Vagina (tissue), 2 donors: ENCODE results near the gene DRAM1. TPM values are rescaled to one million over a fixed set of nuclear protein-coding genes. Genes with fewer than 3 reads are reported as not detected.
"Not testable (repeated sequence)": the region's sequence is repeated elsewhere in the genome, so short reads cannot be mapped to it uniquely, and the experiment has no call there.

Experiments
- DNase-seq, 2 donors: peaks; one replicate each; pipeline ENCODE4 v3.0.0-alpha.2; 2017; ENCODE audit errors: extremely low spot score in 2 of 2
- H3K27ac ChIP-seq: fragments of 200-600 bp; sonication (generic); one replicate; pipeline ENCODE4 v1.5.1; 2019
- H3K27me3 ChIP-seq: fragments of 200-600 bp; sonication (generic); one replicate; pipeline ENCODE4 v1.5.1; 2019
- H3K36me3 ChIP-seq, 2 donors: fragments of 200-600 bp; sonication (generic); one replicate each; pipeline ENCODE4 v1.5.1; 2017 to 2019
- H3K4me1 ChIP-seq: fragments of 200-600 bp; sonication (generic); one replicate; pipeline ENCODE4 v1.5.1; 2019
- H3K4me3 ChIP-seq, 2 donors: fragments of 200-600 bp; sonication (generic); 1 replicate in 1 of 2; 2 replicates in 1 of 2; pipeline ENCODE4 v1.5.1; 2016 to 2019
- H3K9me3 ChIP-seq: fragments of 200-600 bp; sonication (generic); one replicate; pipeline ENCODE4 v1.5.1; 2019
- POLR2A ChIP-seq, 2 donors: fragments of 450-650 bp; IDR thresholded peaks; one replicate each; pipeline ENCODE4 v1.6.1; 2017; ENCODE audit warnings: antibody characterized with exemption in 2 of 2, mild to moderate bottlenecking in 2 of 2, moderate library complexity in 2 of 2
- POLR2AphosphoS5 ChIP-seq, 2 donors: sonication (generic); formaldehyde crosslinking; IDR thresholded peaks; one replicate each; pipeline ENCODE4 v1.9.0; 2017; ENCODE audit warnings: antibody characterized with exemption in 2 of 2, mild to moderate bottlenecking in 2 of 2, low read depth in 1 of 2; ENCODE audit not compliant: insufficient read depth in 1 of 2
- intact Hi-C: fragments of 100-400 bp; cut with DNase I; formaldehyde crosslinking; loops from one replicate; pipeline ENCODE4 v1.15.1; 2023
- total RNA-seq: library from RNA; depleted of rRNA; stranded (reverse); fragments of >200 nt; gene quantifications from one replicate; pipeline ENCODE4 v1.2.3, GENCODE V29; 2016
- TF ChIP-seq, protein P1 (sequence below), 3 experiments: fragments of 450-650 bp in 2 of 3; fragments of 200-600 bp in 1 of 3; sonication (generic) in 1 of 3; IDR thresholded peaks; one replicate each; pipeline ENCODE4 v1.5.1; 2017 to 2019; ENCODE audit warnings: antibody characterized with exemption in 3 of 3, mild to moderate bottlenecking in 2 of 3, moderate library complexity in 2 of 3

The DRAM1 gene
- total RNA-seq, 1 donor from 2014 or later = 18.9 TPM

DNA sequence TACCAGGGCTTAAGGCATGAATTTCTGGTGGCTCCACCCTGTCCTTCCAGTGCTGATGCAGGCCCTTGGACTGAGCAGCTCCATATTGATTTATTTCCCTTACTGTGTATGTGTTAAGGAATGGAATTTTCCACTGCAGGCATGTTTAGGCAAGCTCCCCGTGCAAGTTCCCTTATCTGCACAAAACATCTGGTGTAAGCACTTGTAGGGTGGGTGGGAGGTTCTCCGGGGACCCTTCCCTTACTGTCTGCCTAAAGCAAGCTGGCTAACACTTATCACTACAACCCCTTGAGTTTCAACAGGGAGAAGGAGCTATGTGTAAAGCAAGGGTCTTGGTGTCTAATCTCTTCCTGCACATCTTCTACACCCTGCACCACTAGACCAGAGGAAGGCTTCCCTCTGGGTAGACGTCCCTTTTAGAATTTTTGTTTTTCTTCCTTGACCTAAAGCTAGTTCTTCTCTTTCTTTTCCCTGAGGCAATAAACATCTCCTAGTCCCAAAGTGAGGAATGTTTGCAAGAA, 22.0 kb upstream of the DRAM1 start:
- intact Hi-C loops = no loop called here
- Histone ChIP-seq H3K9me3 (no peaks in the 10 kb centered on the region), H3K27ac (peak overlapping the region; percentile 24), H3K36me3 (no peaks in the 10 kb centered on the region), H3K4me3 (no peak overlapping the region), H3K27me3 (no peaks in the 10 kb centered on the region), H3K4me1 (peaks cover 20% of the 10 kb centered on the region)
- no peak for TF ChIP-seq POLR2A (IDR thresholded peaks at IDR 0.05)
- TF ChIP-seq, protein P1, sequence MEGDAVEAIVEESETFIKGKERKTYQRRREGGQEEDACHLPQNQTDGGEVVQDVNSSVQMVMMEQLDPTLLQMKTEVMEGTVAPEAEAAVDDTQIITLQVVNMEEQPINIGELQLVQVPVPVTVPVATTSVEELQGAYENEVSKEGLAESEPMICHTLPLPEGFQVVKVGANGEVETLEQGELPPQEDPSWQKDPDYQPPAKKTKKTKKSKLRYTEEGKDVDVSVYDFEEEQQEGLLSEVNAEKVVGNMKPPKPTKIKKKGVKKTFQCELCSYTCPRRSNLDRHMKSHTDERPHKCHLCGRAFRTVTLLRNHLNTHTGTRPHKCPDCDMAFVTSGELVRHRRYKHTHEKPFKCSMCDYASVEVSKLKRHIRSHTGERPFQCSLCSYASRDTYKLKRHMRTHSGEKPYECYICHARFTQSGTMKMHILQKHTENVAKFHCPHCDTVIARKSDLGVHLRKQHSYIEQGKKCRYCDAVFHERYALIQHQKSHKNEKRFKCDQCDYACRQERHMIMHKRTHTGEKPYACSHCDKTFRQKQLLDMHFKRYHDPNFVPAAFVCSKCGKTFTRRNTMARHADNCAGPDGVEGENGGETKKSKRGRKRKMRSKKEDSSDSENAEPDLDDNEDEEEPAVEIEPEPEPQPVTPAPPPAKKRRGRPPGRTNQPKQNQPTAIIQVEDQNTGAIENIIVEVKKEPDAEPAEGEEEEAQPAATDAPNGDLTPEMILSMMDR (IDR thresholded peaks at IDR 0.05) = no peak
- no peak for TF ChIP-seq POLR2AphosphoS5 (IDR thresholded peaks at IDR 0.05; ENCODE audit: insufficient read depth in 1 of 2, low read depth in 1 of 2)
- DNase-seq = no peak

DNA sequence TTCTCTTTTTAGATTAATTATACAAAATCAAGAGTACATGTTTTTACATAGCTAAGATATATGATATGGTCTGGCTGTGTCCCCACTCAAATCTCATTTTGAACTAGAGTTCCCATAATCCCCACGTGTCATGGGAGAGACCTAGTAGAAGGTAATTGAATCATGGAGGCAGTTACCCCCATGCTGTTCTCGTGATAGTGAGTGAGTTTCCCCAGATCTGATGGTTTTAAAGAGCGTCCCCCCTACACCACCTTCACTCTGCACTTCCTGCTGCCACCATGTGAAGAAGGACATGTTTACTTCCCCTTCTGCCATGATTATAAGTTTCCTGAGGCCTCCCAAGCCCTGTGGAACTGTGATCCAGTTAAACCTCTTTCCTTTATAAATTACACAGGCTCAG, 21.4 kb upstream of the DRAM1 start:
- no peak for TF ChIP-seq POLR2A (IDR thresholded peaks at IDR 0.05)
- no peak for TF ChIP-seq POLR2AphosphoS5 (IDR thresholded peaks at IDR 0.05; ENCODE audit: insufficient read depth in 1 of 2, low read depth in 1 of 2)
- TF ChIP-seq, protein P1 (IDR thresholded peaks at IDR 0.05) = no peak
- Histone ChIP-seq H3K36me3 (no peaks in the 10 kb centered on the region), H3K9me3 (no peaks in the 10 kb centered on the region), H3K27ac (peak overlapping the region; percentile 24), H3K4me3 (no peak overlapping the region), H3K4me1 (peaks cover 20% of the 10 kb centered on the region), H3K27me3 (no peaks in the 10 kb centered on the region)
- DNase-seq = no peak
- intact Hi-C loops = no loop called here

DNA sequence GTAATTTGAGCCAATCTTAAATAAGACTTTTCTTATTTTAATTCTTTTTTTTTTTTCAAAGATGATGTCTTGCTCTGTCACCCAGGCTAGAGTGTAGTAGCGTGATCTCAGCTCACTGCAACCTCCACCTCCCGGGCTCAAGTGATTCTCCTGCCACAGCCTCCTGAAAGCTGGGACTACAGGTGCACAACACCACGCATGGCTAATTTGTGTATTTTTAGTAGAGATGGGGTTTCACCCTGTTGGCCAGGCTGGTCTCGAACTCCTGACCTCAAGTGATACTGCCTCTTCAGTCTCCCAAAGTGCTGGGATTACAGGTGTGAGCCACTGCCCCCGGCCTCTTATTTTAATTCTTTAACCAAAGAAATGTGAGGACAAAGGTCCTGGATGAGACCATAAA, 20.8 kb upstream of the DRAM1 start:
- H3K9me3 ChIP-seq, H3K27me3 ChIP-seq, DNase-seq, intact Hi-C loops, H3K27ac ChIP-seq, H3K36me3 ChIP-seq, H3K4me3 ChIP-seq: not testable (repeated sequence)
- H3K4me1 ChIP-seq = peaks cover 20% of the 10 kb centered on the region

DNA sequence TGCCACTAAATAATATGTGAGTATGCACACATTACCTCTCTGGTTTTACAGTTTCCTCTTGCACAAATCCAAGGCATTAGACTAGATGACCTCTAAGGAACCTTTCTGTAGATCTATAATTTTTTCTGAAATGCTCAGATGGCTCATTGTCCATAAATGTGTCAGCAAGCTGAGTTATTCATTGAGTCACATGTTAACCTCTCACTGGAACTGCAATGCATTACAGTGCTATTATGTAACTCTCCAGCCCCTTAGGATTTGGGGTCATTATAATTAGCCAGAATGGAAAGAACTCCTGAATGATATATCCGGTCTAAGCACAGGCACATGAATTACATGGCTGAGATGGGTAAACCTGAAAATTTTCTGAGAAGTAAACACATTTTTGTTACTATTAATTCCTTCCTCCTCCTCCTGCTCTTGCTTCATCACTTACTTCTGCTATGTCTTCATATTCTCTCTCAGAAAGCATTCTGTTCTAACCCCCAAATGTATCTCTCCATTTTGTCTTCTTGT, 20.3 kb upstream of the DRAM1 start:
- Histone ChIP-seq H3K36me3 (no peaks in the 10 kb centered on the region), H3K4me3 (no peak overlapping the region), H3K9me3 (no peaks in the 10 kb centered on the region), H3K27me3 (no peaks in the 10 kb centered on the region), H3K4me1 (peaks cover 20% of the 10 kb centered on the region), H3K27ac (no peak overlapping the region)
- intact Hi-C loops = no loop called here
- TF ChIP-seq, protein P1 (IDR thresholded peaks at IDR 0.05) = no peak
- peak in 1 of 2 donors; percentile 26 for TF ChIP-seq POLR2AphosphoS5 (IDR thresholded peaks at IDR 0.05; ENCODE audit: insufficient read depth in 1 of 2, low read depth in 1 of 2)
- DNase-seq = no peak

DNA sequence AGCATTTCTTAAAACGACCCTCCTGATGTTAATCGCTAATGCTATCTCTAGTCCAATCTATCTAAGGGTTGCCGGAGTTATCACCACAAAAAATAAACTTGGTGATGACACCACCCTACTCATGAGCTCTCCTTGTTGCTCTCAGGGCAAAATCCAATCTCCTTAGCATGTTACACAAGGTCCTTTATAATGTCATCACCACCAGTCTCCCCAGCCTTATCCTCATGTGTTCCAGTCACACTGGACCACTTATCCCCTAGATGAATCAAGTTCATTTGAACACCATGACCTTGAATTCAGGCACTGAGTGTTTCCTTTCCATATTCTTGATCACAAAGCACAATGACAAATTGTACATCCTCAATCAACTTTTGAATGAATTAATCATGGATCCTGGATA, 19.0 kb upstream of the DRAM1 start:
- TF ChIP-seq POLR2A (IDR thresholded peaks at IDR 0.05) (no peak), POLR2AphosphoS5 (IDR thresholded peaks at IDR 0.05; ENCODE audit: insufficient read depth in 1 of 2, low read depth in 1 of 2) (no peak)
- TF ChIP-seq, protein P1 (IDR thresholded peaks at IDR 0.05) = no peak
- Histone ChIP-seq H3K9me3 (no peaks in the 10 kb centered on the region), H3K27ac (no peak overlapping the region), H3K4me1 (peaks cover 20% of the 10 kb centered on the region), H3K27me3 (no peaks in the 10 kb centered on the region), H3K4me3 (no peak overlapping the region), H3K36me3 (no peaks in the 10 kb centered on the region)
- DNase-seq = no peak
- intact Hi-C loops = no loop called here
